Adrenal gland (tissue), 5 donors: Measurements from ENCODE around the gene PNRC1.

Source experiments
- POLR2A ChIP-seq, 2 donors: fragments of 450-650 bp; IDR thresholded peaks; one replicate each; pipeline ENCODE4 v1.6.1; 2017; ENCODE audit warnings: antibody characterized with exemption in 2 of 2, mild to moderate bottlenecking in 2 of 2, moderate library complexity in 1 of 2
- TF ChIP-seq, protein P1 (sequence below), 6 experiments: fragments of 450-650 bp in 4 of 6; fragments of 200-600 bp in 2 of 6; sonication (generic) in 1 of 6; IDR thresholded peaks; 1 replicate in 5 of 6; 2 replicates in 1 of 6; pipeline versions ENCODE4 v1.5.1 to v1.8.0; 2016 to 2021; ENCODE audit warnings: antibody characterized with exemption in 6 of 6, mild to moderate bottlenecking in 2 of 6, moderate library complexity in 1 of 6
- donor health status: DM: no; HTN: no; CAD: no.

DNA sequence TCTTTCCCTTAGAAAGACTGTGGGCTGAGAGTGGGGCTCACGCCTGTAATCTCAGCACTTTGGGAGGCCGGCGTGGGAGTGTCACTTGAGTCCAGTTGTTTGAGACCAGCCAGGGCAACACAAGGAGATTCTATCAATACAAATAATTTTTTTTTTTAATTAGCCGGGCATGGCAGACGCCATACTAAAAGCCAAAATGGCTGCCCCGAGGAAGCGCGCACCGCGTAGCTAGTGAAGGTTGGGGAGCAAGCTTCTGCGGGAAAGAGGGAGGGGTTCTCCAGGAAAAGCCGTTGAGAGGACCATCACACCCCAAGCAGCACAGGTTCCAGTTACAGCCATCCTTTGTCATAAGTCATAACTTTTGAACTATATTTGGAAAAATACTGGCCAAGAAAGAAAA lies 21.3 kb upstream of the PNRC1 start:
- no peak for TF ChIP-seq POLR2A (IDR thresholded peaks at IDR 0.05)
- TF ChIP-seq, protein P1, sequence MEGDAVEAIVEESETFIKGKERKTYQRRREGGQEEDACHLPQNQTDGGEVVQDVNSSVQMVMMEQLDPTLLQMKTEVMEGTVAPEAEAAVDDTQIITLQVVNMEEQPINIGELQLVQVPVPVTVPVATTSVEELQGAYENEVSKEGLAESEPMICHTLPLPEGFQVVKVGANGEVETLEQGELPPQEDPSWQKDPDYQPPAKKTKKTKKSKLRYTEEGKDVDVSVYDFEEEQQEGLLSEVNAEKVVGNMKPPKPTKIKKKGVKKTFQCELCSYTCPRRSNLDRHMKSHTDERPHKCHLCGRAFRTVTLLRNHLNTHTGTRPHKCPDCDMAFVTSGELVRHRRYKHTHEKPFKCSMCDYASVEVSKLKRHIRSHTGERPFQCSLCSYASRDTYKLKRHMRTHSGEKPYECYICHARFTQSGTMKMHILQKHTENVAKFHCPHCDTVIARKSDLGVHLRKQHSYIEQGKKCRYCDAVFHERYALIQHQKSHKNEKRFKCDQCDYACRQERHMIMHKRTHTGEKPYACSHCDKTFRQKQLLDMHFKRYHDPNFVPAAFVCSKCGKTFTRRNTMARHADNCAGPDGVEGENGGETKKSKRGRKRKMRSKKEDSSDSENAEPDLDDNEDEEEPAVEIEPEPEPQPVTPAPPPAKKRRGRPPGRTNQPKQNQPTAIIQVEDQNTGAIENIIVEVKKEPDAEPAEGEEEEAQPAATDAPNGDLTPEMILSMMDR (IDR thresholded peaks at IDR 0.05) = no peak
